SU-DHL-6 (cell line): ENCODE measurements around the gene PTPRC.

Experiments
- CTCF ChIP-seq: fragments of 200-600 bp; sonication (generic); IDR thresholded peaks from one replicate; pipeline ENCODE4 v1.5.1; 2017; ENCODE audit warnings: antibody characterized with exemption, mild to moderate bottlenecking, low read length, moderate library complexity; ENCODE audit not compliant: insufficient read depth, poor library complexity, severe bottlenecking
- EZH2phosphoT487 ChIP-seq: fragments of 200-600 bp; sonication (generic), shearing (Covaris generic); conservative IDR thresholded peaks from 2 replicates; pipeline ENCODE4 v1.6.1; 2018; ENCODE audit warnings: mild to moderate bottlenecking, antibody characterized with exemption, low read length, moderate library complexity, mixed read lengths

GRCh38 chr1:198730952-198731351, 92.1 kb downstream of the PTPRC start:
- no peak for TF ChIP-seq CTCF
- TF ChIP-seq EZH2phosphoT487, result no peak
